HEK293 (cell line): ENCODE data around the gene CD81.

Source experiments
- CTCF ChIP-seq: fragments of 450-650 bp; formaldehyde crosslinking; IDR thresholded peaks from 2 replicates; pipeline ENCODE4 v1.5.1; 2016; ENCODE audit warnings: missing biosample characterization, missing genetic modification characterization
- ZNF449 ChIP-seq: fragments of 450-650 bp; formaldehyde crosslinking; IDR thresholded peaks from 2 replicates; pipeline ENCODE4 v1.5.1; 2017; ENCODE audit warnings: missing biosample characterization, mild to moderate bottlenecking, missing genetic modification characterization, moderate library complexity
- ZNF549 ChIP-seq: fragments of 450-650 bp; IDR thresholded peaks from 2 replicates; pipeline ENCODE4 v1.5.1; 2018; ENCODE audit warnings: missing biosample characterization, missing genetic modification characterization, mild to moderate bottlenecking, inconsistent platforms, moderate library complexity
- ZNF707 ChIP-seq: fragments of 450-650 bp; formaldehyde crosslinking; IDR thresholded peaks from 2 replicates; pipeline ENCODE4 v1.5.1; 2016; ENCODE audit warnings: missing biosample characterization, missing genetic modification characterization
- ZNF747 ChIP-seq: fragments of 450-650 bp; formaldehyde crosslinking; IDR thresholded peaks from 2 replicates; pipeline ENCODE4 v1.5.1; 2016; ENCODE audit warnings: missing biosample characterization, missing genetic modification characterization
- ZSCAN18 ChIP-seq: fragments of 450-650 bp; formaldehyde crosslinking; IDR thresholded peaks from 2 replicates; pipeline ENCODE4 v1.5.1; 2016; ENCODE audit warnings: missing biosample characterization, missing genetic modification characterization

GRCh38 chr11:2383852-2384804 is 7.0 kb downstream of the CD81 start:
- TF ChIP-seq ZSCAN18 (tag by site-specific recombination) = no peak
- TF ChIP-seq ZNF707 = no peak
- no peak for TF ChIP-seq ZNF449 (tag by site-specific recombination)
- no peak for TF ChIP-seq ZNF747 (tag by site-specific recombination)
- no peak for TF ChIP-seq ZNF549 (tag by site-specific recombination)
- TF ChIP-seq CTCF (tag by site-specific recombination) = no peak
